Measurements from ENCODE around the gene BRD7.

The BRD7 gene

DNA sequence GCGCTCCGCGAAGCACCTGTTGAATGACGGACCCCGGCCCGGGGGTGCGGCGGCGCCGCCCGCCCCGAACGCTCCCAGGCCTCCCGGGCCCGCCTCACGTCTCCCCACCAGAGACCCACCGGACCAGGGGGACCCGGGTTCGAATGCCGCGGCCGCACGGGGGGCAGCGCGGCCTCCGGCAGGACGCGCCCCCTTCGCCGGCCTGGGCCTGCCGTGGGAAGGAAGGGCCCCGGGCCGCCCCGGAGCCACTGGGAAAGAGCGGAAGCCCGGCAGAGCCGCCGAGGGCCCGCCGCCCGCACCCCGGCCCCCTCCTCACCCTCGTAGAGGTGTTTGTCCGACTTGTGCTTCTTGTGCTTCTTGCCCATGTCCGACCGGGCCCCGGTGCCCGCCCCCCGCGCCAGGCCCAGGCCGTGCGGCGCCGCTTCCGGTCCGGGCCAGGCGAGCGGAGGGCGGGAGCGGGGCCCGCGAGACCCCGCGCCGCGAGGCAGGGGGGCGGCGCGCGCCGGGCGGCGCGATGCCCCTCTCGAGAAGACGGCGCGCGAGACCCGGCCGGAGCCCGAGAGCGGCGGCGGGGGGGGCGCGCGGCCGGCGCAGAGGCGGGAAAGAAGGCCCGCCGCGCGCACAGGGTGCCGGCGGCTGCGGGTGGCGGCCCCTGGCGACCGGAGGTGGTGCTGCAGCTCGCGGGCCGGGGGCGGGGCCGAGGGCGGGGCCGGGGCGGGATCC lies at the start of gene BRD7:
Gene BRD7, minus strand, starts transcription at position 579 of the 723 bp plus-strand sequence. Its CDS starts 214 bp downstream, at position 365.
- peak; percentile 37 for DNase-seq (ENCODE audit: low read depth)

DNA sequence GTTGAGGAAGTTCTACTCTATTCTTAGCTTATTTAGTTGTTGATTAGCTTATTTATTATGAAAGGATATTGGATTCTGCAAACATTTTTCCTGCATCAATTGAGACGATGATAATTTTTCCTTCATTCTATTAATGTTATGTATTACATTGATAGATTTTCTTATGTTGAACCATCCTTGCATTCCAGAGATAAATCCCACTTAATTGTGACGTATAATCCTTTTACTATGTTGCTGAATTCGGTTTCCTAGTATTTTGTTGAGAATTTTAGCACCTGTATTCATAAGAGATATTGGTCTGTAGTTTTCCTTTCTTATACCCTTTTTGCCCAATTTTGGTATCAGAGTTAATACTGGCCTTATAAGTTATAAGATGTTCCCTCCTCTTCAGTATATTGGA lies 47.6 kb upstream of the BRD7 start:
- DNase-seq (ENCODE audit: low read depth) = no peak

DNA sequence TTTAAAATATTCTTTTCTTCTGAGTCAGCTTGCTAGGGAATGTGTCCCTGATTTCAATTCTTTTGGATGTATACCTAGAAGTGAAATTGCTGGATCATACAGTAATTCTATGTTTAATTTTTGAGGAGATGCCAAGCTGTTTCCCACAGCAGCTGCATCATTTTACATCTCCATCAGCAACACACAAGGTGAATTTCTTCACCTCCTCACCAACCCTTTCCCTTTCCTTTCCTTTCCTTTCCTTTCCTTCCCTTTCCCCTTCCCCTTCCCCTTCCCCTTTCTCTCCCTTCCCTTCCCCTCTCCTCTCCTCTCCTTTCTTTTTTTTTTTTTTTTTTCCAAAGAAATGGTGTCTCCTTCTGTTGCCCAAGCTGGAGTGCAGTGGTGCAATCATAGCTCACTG lies 45.4 kb upstream of the BRD7 start:
- no peak for DNase-seq (ENCODE audit: low read depth)

DNA sequence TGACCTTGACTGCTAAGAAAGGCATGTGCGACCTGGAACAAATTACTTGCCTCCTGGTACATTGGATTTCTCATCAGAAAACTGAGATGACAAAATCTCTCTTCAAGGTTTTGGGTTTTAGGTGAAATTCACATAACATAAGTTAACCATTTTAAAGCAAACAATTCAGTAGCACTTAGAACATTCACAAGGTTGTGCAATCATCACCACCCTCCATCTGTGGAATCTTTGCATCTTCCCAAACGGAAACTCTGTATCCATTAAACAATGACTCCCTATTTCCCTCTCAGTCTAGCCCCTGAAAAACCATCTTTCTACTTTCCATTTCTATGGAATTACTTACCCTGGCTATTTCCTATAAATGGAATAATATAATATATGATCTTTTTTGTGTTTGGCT lies 42.2 kb upstream of the BRD7 start:
- no peak for DNase-seq (ENCODE audit: low read depth)

DNA sequence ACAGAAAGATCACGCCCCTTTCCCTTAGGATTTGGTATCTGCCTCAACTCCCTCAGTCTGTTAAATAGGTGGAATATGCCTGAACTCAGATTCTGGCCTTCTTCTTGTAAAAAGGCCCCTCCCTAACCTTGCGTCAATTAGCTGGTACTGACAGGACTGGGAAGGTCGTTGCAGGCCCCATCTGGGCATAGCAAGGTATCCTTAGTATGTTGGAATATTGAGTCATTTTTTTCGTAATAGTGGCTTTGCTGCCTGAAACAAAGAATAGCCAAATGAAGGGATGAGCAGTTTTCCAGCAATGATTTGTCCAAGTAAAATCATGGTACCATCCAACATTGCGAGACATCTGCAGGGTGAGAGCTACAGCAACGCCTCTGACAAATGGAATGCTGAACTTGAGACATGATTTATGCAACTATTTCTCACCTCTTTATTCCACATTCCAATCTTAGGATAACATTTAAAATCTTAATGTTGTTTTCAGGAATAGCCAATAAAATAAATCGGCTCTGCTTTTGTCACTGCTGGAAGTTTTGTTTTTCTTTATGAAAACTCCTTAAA lies 39.3 kb upstream of the BRD7 start:
- DNase-seq (ENCODE audit: low read depth) = no peak

DNA sequence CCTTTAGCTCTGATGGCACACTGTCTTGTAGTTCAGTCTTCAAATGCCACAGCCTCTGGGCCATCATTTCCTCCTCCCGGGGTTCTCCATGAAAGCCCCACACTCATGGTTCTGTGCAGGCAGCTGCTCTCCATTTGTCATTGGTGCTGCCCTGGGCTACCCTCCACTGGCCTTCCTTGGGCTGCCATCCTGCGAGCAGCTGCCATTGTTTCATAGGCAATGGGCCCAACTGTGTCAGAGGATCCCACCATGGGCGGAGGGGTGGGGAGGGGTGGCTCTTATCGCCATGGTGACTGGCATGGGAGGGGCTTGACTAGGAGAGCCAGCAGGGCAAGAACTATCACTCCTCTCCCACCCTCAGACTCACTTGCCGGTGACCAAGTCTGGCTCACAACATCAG lies 38.6 kb upstream of the BRD7 start:
- DNase-seq (ENCODE audit: low read depth) = no peak

DNA sequence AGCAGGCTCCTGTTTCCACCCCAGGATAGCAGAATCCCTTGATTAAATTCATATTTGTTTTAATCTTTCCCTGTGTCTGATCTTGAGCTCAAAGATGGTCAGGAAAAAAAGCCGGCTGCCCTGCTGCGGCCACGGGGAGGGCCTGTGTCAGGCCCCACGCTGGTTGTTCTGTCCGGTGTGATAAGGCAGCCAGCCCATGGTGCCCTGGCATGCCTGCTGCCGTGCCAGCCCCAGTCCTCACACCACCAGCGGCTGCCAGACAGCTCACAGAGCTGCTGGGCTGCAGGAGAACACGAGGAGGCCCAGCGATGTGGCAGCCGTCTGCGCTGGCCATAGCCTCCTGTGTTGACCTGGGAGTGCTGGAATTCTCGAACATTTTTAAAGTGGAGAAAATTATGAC lies 34.7 kb upstream of the BRD7 start:
- no peak for DNase-seq (ENCODE audit: low read depth)

DNA sequence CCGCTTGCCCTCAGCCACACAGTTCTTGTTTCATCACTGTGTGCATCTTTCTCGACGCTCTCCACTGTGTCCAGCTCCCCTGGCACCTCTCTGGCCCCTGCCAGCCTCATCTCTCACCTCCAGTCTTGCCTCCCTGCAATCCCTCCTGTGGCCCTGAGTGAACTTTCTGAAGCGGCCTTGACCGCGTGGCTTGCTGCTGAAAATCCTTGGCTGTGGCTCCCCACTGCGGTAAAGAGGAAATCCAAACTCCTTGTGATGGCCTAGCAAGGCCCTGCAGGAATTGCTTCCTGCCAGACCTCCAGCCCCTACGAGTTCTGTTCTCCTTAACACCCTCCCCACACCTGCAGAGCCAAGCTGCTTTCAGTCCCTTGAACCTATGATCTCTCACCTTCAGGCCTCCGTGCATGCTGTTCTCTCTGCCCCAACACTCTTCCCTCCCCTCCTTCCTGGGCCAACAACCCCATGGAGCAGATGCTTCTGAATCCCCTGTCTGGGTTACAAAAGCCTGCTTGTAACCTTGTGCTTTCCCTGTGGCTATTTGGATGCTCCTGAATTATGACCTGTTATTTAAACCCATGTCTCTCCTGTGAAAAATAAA lies 33.6 kb upstream of the BRD7 start:
- DNase-seq (ENCODE audit: low read depth) = no peak

DNA sequence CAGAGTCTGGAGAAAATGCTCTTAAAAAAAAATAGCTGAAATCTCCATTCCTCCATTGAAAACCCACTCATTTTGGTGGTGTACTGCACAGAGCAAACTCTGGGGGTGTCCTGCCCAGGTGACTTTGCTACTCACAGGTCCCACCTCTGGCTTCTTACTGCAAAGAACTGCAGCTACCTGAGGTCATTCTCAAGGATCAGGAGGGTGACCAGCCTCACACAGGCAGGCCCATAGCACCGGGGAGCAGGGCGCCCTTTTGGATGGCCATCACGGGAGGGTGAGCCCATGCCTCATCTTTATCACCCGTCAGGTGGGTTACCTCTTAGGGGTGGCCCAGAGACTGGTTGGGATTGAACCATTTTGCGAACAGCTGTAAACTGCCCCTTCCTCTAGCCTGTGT lies 32.6 kb upstream of the BRD7 start:
- DNase-seq (ENCODE audit: low read depth) = no peak

DNA sequence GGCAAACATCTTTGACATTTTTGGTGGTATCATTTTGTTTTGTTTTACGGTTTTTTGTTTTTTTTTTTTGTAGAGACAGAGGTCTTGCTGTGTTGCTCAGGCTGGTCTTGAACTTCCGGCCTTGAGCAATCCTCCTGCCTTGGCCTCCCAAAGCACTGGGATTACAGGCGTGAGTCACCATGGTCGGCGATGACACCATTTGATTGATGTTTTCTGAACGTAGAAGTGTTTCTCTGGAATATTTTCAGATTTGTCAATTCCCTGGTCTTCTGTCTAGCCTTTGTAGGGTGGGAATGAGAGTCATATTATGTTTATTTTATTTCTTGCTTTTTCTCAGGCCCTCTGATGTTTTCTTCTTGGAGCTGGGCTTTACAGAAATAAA lies 32.2 kb upstream of the BRD7 start:
- DNase-seq (ENCODE audit: low read depth) = no peak

DNA sequence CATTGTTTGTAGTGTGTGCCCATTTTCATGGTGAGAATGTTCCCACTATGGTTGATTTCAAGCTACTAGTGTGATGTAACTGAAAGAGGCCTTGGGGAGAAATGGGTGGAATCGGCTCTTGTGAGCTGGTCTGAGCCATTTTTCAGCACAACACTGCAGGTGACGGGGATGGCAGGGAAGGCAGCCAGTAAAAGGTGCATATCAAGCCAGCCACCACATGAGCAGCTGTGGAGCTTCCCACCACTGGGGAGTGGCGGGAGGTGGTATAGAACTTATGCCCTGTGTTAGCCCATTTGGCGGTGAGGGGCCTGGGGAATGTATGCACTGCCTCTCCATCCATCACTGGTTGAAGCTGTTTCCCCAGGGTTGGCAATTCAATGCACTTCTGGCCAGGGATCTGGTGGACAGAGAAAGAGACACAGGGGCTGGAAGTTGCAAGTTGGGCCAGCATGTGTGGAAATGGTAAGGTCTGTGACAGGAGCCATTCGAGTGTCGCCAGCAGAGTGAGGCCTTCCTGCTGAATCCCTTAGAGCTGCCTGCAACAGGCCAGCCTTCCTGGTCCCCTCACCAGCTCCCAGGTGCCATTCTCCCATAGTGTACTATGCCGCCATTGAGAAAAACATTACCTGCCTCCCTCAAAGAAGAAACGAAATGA lies 31.7 kb upstream of the BRD7 start:
- DNase-seq (ENCODE audit: low read depth) = no peak

DNA sequence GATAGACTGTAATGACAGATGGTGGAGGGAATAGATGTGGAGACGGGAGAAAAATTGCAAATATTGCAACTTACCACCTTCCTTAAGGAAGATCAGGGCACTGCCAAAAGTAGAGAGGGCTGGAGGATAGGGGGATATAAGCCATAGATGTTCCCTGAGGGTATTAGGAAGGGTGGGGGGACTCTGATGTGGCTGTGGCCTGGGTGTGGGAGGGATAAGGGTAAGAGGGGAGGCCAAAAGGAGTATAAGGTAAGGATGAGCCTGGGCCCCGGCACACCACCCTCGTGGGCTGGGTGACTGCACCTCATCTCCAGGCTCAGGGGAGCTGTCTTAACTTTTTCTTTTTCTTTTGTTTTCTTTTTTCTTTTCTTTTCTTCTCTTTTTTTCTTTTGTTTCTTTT lies 30.6 kb upstream of the BRD7 start:
- DNase-seq (ENCODE audit: low read depth) = no peak

DNA sequence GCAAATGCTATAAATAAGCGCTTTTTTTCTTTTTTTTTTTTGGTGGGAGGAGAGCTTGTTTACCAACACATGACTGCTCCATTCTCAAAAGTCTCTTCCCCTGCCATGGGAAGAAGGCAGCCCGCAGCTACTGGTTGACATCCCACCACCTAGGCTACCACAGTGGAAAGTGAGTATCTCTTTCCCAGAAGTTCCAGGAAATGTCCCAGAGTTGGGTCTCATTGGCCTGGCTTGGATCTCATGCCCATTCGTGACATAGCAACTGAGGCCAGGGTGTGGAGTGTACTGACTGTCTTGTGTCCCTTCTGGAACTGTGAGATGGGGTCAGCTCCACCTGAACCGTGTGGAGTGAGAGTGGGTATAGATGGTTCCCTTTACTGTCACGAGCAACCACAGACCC lies 29.5 kb upstream of the BRD7 start:
- DNase-seq (ENCODE audit: low read depth) = no peak

DNA sequence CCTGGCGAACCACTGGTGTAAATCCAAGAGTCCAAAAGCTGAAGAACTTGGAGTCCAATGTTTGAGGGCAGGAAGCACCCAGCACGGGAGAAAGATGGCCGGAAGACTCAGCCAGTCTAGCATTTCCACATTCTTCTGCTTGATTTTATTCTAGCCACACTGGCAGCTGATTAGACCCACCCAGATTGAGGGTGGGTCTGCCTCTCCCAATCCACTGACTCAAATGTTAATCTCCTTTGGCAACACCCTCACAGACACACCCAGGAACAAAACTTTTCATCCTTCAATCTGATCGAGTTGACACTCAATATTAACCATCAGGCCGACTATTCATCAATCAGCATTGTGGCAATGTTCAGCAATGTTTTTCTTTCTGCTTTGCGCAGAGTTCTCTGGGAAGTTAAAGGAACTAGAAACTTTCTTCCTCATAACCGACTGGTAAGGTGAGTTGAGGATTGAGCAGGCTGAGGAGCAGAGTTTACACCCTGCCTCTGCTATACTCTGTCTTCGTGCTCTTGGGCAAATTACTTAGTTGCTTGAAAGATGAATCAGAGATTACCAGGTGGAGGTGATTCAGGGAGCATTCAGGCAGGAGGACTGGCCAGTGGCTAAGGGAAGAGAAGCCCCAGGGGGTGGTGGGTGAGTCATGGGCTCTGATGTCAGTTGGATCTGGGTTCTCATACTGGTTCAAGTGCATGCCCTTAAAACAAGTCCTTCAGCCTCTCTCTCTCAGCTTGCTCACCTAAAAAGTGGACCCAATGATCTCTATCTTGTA lies 28.2 kb upstream of the BRD7 start:
- no peak for DNase-seq (ENCODE audit: low read depth)

DNA sequence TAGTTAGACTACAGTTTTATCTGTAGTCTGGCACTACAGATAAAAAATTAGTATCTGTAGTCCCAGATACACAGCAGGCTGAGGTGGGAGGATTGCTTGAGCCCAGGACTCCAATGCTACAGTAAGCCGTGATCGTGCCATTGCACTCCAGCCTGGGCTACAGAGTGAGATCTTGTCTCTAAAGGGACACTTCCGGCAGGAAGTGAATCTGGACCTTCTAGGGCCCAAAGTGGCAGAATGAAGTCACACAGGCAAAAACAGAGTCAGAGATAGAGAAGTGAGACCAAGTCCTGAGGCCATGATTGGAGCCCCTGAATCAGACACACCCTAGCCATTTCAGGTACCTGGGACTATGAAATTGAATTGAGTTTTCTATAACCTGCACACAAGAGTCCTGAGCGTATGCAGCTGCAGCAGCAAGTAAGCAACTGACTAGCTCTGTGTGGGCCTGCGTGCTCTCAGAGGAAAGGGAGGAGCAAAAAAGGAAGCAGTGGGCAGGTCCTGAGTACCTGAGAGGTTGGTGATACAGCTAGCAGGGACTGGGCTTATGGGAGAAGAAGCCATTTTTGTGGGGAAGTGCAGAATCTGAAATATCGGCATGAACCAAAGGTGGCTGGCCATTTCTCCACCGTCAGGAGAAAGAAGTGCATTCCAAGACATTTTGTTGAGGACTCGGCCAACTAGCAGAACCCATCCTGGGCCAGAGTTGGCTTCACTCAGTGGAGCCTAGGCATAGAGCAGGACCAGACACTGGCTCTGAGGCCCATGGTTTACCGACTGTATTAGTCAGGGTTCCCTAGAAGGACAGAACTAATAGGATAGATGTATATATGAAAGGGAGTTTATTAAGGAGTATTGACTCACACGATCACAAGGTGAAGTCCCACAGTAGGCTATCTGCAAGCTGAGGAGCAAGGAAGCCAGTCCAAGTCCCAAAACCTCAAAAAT lies 27.2 kb upstream of the BRD7 start:
- no peak for DNase-seq (ENCODE audit: low read depth)

DNA sequence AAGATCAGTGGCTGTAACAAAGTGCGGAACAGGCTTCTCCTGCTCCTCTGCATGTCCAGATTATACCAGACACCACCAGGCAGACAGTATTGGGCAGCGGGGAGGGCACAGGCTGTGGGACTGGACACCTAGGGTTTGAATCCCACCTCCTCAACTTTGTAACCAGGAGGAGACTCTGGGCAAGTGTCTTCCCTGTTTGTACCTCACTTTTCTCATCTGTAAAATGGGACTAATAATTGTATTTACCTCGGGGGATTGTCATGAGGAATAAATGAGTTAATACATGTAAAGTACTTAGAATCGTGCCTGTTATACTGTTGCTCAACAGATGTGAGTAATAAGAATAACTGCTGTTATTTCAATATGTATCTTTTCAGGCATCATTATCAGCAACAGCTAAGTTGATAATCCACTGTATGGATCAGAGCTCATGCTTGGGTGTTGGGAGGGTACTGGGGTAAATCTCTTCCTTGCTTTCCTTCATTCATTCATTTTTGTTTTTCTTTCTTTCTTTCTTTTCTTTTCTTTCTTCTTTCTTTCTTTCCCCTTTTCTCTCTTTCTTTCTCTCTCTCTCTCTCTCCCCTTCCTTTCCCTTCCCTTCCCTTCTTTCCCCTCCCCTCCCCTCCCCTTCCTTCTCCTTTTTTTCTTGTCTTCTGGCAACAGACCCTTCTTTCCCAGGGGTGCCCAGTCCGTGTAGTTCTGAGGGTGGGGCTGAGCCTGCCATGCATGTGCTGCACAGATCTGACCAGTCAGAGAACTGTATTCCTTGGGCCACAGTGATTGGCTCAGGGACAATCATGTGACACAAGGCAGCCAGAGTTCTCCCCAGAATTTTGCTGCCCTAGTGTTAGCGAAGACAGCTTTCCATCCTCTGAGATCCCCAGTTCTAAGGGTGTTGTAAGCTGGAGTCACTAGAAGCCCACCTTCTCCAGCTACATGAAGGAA lies 25.3 kb upstream of the BRD7 start:
- no peak for DNase-seq (ENCODE audit: low read depth)

DNA sequence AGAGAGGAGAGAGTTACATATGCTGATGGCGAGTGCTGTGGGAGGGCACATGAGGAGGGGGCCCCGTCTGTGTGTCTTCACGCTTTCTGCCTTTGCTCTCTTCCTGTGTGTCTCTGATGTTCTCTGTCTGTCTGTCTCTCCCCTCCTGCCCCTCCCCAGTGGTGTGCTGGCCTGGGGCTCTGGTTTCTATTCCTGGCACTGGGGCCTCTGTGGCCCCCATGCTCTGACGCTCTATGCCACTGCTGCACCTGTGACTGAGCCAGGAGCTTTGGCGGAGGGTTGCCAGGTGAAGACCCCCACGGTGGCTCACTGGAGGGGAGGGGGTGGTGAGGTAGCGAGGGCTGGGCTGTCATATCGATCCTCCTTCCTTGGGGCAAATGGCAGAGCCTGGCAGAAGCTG lies 24.6 kb upstream of the BRD7 start:
- no peak for DNase-seq (ENCODE audit: low read depth)

DNA sequence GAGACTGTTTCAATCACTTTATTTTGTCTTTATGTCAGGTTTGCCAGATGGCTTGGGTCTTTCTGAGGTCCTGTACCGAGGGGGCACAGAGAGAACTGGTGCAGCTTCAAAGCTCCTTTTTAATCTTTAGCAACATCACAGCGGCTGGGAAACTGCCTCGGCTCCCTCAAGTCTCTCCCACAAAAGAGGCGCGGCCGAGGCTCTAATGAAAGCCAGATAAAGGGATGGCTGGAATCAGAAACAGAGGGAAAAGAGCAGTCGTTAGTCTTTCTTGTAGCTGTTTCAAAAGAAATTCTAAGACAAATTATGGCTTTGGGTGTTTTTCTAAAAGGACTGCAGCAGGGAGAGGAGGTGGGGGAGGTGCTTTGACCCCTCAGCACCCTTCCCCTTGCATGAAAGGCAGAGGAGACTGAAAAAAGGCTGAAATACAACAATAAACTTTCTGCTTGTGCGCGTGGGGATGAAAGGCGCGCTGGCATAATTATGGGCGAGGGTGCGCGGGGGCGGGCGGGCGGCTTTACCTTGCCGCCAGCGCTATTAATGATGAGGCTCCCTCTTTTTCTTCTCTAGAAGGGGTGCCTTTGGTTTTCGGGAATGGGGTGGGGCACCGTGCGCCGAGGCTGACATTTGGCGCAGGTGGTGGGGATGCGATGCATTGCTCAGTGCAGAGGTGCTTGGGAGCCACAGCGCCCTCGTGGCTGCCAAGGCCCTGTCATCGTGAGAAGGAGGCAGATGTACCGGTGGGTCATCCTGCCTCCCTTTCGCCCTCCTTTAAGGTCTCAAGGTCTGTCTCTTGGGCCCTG lies 22.3 kb upstream of the BRD7 start:
- DNase-seq (ENCODE audit: low read depth) = no peak

DNA sequence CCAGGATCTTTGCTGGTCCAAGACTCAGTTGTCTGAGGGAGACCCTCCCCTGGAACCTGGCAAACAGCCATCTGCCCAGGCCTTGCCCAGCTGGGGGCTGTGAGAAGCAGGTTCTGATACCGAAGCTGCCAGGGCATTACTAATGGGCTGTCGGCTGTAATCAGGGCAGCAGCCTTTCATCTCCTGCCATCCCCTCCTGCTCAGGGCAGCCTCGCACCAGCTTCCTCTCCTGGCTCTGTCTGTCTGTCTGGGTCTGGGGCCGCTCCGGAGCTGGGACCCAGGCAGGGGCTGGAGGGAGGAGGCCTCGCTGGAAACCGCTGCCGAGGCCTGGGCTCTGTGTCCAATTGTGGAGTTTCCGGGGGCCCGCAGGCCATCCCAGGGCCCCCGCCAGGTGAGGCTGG lies 21.6 kb upstream of the BRD7 start:
- no peak for DNase-seq (ENCODE audit: low read depth)
